HG03064 (cell line): ENCODE data around the gene C2orf15.
"Not testable (repeated sequence)": the region's sequence is repeated elsewhere in the genome, so short reads cannot be mapped to it uniquely, and the experiment has no call there.

Experiments used
- ATAC-seq: cut with Tn5 transposase; IDR thresholded peaks from one replicate; pipeline ENCODE4 v1.9.1; 2021; ENCODE audit warnings: low read depth; ENCODE audit not compliant: unreplicated experiment

The C2orf15 gene

GRCh38 chr2:99159594-99159993 is 18.1 kb downstream of the C2orf15 start:
- ATAC-seq, result no peak

GRCh38 chr2:99166218-99166617 is 24.7 kb downstream of the C2orf15 start:
- no peak for ATAC-seq

- no peak for ATAC-seq
Observed at GRCh38 chr2:99169534-99169933, 28.0 kb downstream of the C2orf15 start.

GRCh38 chr2:99171377-99172140 is 30.1 kb downstream of the C2orf15 start:
- no peak for ATAC-seq

GRCh38 chr2:99180755-99181623 is 39.5 kb downstream of the C2orf15 start, which contains the start of the genes MITD1 and MRPL30:
Gene MITD1, minus strand, starts transcription at chr2:99181058. Its CDS starts 77 bp downstream, at chr2:99180981.
Gene MRPL30, plus strand, starts transcription at chr2:99181184. Its CDS starts 5,020 bp downstream, at chr2:99186204.
- ATAC-seq, result peak; percentile 85

GRCh38 chr2:99181624-99182000 is 40.1 kb downstream of the C2orf15 start:
- ATAC-seq, result no peak

GRCh38 chr2:99183025-99183424 is 41.5 kb downstream of the C2orf15 start:
- ATAC-seq, result no peak

- ATAC-seq, result no peak
Observed at GRCh38 chr2:99184811-99185210, 43.3 kb downstream of the C2orf15 start.

- ATAC-seq, result no peak
Observed at GRCh38 chr2:99187011-99187410, 45.5 kb downstream of the C2orf15 start.

- no peak for ATAC-seq
Observed at GRCh38 chr2:99188357-99188756, 46.9 kb downstream of the C2orf15 start.

GRCh38 chr2:99190548-99190947 is 49.0 kb downstream of the C2orf15 start:
- no peak for ATAC-seq

- ATAC-seq, result not testable (repeated sequence)
Observed at GRCh38 chr2:99192364-99192763, 50.9 kb downstream of the C2orf15 start.

GRCh38 chr2:99198103-99198841 is 56.8 kb downstream of the C2orf15 start:
- no peak for ATAC-seq

GRCh38 chr2:99200076-99200800 is 58.7 kb downstream of the C2orf15 start:
- ATAC-seq, result no peak
